Activated CD8-positive, alpha-beta memory T cell treated with anti-CD3 and anti-CD28 coated beads, Interleukin-2, amount 10 ng/mL, durations not matched to agents 7 days and 5 days (primary cell): ENCODE results near the gene FAM114A1. TPM values are rescaled to one million over a fixed set of nuclear protein-coding genes. Genes with fewer than 3 reads are reported as not detected.
"Not testable (repeated sequence)": the region's sequence is repeated elsewhere in the genome, so short reads cannot be mapped to it uniquely, and the experiment has no call there.

ENCODE experiments used
- ATAC-seq: fragments of 150-1000 bp; cut with Tn5 transposase; one replicate; pipeline ENCODE4 v1.10.0; 2021; ENCODE audit warnings: moderate library complexity
- CTCF ChIA-PET: fragments of 350-600 bp; sonication (Branson Sonifier 250); formaldehyde crosslinking; loops from one replicate; lab custom pipeline; 2021; ENCODE audit warnings: antibody characterized with exemption; lab: Charles Lee
- DNase-seq: peaks from one replicate; pipeline ENCODE4 v3.0.0-alpha.2; 2020
- H3K27ac Mint-ChIP-seq: one replicate; pipeline ENCODE4 v1.8.0; 2021; ENCODE audit warnings: mild to moderate bottlenecking, mixed read lengths
- H3K27me3 Mint-ChIP-seq: one replicate; pipeline ENCODE4 v1.8.0; 2021; ENCODE audit warnings: mixed read lengths
- H3K36me3 Mint-ChIP-seq: one replicate; pipeline ENCODE4 v1.8.0; 2021; ENCODE audit warnings: mild to moderate bottlenecking, mixed read lengths
- H3K4me1 Mint-ChIP-seq: one replicate; pipeline ENCODE4 v1.8.0; 2021; ENCODE audit warnings: mixed read lengths
- H3K4me3 Mint-ChIP-seq: one replicate; pipeline ENCODE4 v1.8.0; 2021; ENCODE audit warnings: mild to moderate bottlenecking, moderate library complexity, mixed read lengths
- H3K9me3 Mint-ChIP-seq: one replicate; pipeline ENCODE4 v1.8.0; 2022; ENCODE audit warnings: low read depth, mixed read lengths
- total RNA-seq, 2 experiments: library from RNA; stranded (reverse); gene quantifications; one replicate each; pipeline ENCODE4 v1.2.3, GENCODE V29; 2021

The FAM114A1 gene
- total RNA-seq, 2 experiments from 2014 or later = 0.40 TPM; not detected in 1

- DNase-seq, H3K4me3 Mint-ChIP-seq, H3K27ac Mint-ChIP-seq, H3K36me3 Mint-ChIP-seq, H3K9me3 Mint-ChIP-seq, H3K4me1 Mint-ChIP-seq, H3K27me3 Mint-ChIP-seq, ATAC-seq: not testable (repeated sequence)
- CTCF ChIA-PET = interaction anchor here (1.0 kb wide), 1 partner anchor 219 kb away, joined by 3 read pairs; no protein-coding TSS in a partner anchor
Observed at GRCh38 chr4:38916267-38916666, 48.7 kb downstream of the FAM114A1 start.

DNA sequence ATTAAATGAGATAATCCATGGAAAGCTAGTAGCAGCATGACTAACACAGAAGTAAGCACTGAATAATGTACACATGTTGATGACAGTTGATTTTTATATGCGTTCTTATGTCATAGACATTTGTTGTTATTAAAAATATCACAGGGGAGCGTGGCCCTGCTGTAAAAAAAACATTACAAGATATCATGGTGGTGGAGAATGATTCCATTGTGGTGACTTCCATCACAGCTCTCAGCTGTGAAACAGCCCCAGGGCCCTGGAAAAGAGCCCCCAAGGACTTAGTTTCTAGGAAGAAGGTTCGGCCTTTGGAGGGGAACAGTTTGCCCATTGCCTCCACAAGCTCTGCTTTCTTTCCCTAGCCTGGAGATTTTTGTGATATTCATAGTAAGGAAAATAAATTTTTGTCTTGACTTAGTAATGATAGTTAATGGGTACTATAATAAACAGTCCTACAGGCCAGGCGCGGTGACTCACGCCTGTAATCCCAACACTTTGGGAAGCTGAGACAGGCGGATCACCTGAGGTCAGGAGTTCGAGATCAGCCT is 49.9 kb downstream of the FAM114A1 start:
- Mint-ChIP-seq H3K27ac (no peak overlapping the region), H3K27me3 (peaks cover 7% of the 10 kb centered on the region), H3K4me3 (no peak overlapping the region), H3K9me3 (no peaks in the 10 kb centered on the region), H3K4me1 (peaks cover 9% of the 10 kb centered on the region), H3K36me3 (no peaks in the 10 kb centered on the region)
- DNase-seq = no peak
- CTCF ChIA-PET = interaction anchor here (1.5 kb wide), 1 partner anchor 15 kb away, joined by 4 read pairs; no protein-coding TSS in a partner anchor
- no peak for ATAC-seq

DNA sequence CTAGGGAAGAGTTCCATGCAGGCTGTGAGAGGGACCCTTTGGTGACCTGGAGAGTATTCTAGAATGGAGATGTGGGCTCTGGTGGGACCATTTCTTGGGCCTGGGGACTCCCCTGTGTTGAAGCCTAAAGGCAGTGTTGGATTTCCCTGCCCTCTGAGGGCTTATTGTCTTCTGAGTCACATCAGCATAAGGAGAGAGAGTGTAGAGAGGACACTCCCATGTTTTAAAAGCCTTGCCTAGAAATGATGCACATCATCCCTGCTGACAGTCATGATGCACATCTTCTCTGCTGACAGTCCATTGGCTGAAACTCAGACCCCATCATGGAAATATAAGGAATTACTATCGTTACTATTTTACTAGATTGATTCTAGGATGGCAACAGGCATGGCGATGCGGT is 51.9 kb downstream of the FAM114A1 start:
- H3K27me3 Mint-ChIP-seq = peaks cover 8% of the 10 kb centered on the region
- CTCF ChIA-PET = interaction anchor here (0.6 to 0.7 kb wide), 2 partner anchors 14 to 215 kb away, joined by 3 read pairs; no protein-coding TSS in a partner anchor
- no peaks in the 10 kb centered on the region for H3K36me3 Mint-ChIP-seq
- H3K9me3 Mint-ChIP-seq = no peaks in the 10 kb centered on the region
- H3K27ac Mint-ChIP-seq = no peak overlapping the region
- no peak for DNase-seq
- peaks cover 9% of the 10 kb centered on the region for H3K4me1 Mint-ChIP-seq
- no peak for ATAC-seq
- H3K4me3 Mint-ChIP-seq = no peak overlapping the region

GRCh38 chr4:38920186-38920585 is 52.6 kb downstream of the FAM114A1 start:
- Mint-ChIP-seq H3K9me3 (no peaks in the 10 kb centered on the region), H3K4me3 (no peak overlapping the region), H3K4me1 (peaks cover 4% of the 10 kb centered on the region), H3K27me3 (peaks cover 8% of the 10 kb centered on the region), H3K36me3 (no peaks in the 10 kb centered on the region), H3K27ac (no peak overlapping the region)
- no peak for DNase-seq
- no peak for ATAC-seq
- CTCF ChIA-PET = no interaction called here

- CTCF ChIA-PET = no interaction called here
Observed at GRCh38 chr4:38920677-38921076, 53.1 kb downstream of the FAM114A1 start.

DNA sequence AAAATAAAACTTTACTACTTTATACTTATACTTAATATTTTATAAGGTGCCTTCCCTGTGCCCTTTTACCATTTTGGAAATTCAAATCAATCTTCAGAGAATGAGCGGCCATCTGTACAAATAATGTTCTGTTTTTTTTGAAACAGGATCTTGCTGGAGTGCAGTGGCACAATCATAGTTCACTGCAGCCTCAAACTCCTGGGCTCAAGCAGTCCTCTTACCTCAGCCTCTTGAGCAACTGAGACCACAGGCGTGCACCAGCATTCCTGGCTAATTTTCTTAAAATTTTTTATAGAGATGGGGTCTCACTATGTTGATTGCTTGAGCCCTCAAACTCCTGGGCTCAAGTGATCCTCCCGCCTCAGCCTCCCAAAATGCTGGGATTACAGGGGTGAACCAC is 53.5 kb downstream of the FAM114A1 start:
- H3K4me1 Mint-ChIP-seq = peaks cover 3% of the 10 kb centered on the region
- CTCF ChIA-PET = no interaction called here
- ATAC-seq (no peak), DNase-seq (no peak)
- H3K4me3 Mint-ChIP-seq = no peak overlapping the region
- no peaks in the 10 kb centered on the region for H3K9me3 Mint-ChIP-seq
- H3K36me3 Mint-ChIP-seq = no peaks in the 10 kb centered on the region
- peaks cover 11% of the 10 kb centered on the region for H3K27me3 Mint-ChIP-seq
- no peak overlapping the region for H3K27ac Mint-ChIP-seq

More at GRCh38 chr4:38920677-38921076, 53.1 kb downstream of the FAM114A1 start:
- ATAC-seq (no peak), DNase-seq (no peak)
- Mint-ChIP-seq H3K4me3 (no peak overlapping the region), H3K27me3 (peaks cover 8% of the 10 kb centered on the region), H3K36me3 (no peaks in the 10 kb centered on the region), H3K9me3 (no peaks in the 10 kb centered on the region), H3K27ac (no peak overlapping the region), H3K4me1 (peaks cover 3% of the 10 kb centered on the region)

DNA sequence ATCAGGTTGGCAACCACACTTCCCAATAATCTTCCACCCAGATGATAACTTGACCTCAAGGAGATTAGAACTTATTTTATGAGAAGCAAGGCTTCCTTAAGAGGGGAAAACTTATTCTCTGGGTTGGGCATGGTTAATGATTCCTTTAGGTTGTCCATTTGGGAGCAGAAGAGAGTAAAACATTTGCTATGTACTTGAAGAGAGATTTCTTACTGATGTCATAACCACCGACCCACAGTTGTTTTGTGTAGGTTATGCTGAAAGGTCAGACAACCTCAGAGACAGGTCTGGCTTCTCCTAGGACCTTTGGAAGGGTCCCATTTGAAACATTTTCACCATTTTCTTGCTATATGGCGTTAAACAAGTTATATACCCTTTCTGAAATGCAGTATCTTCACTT is 56.1 kb downstream of the FAM114A1 start:
- Mint-ChIP-seq H3K27me3 (peaks cover 11% of the 10 kb centered on the region), H3K4me1 (peaks cover 3% of the 10 kb centered on the region), H3K4me3 (no peak overlapping the region), H3K36me3 (no peaks in the 10 kb centered on the region), H3K27ac (no peak overlapping the region), H3K9me3 (no peaks in the 10 kb centered on the region)
- CTCF ChIA-PET = no interaction called here
- ATAC-seq (no peak), DNase-seq (no peak)

DNA sequence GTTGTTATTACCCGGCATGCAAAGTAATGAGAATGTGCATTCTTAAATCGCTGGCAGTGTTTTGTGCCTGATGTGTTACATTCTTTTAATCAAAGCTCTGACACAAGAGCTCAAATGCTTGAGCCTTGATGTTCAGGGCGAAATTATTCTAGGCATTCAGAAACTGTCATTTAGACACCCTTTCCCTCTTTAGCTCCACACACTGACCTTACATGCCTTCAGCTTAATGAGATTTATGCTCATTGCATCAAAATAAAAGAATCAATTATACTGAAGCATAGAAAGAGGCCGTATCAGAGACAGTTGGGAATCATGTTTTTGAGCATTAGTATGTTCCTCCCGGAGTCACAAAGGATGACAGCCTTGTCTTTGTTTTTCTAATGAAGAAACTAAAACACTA is 56.7 kb downstream of the FAM114A1 start:
- ATAC-seq (no peak), DNase-seq (no peak)
- CTCF ChIA-PET = no interaction called here
- H3K27me3 Mint-ChIP-seq = peaks cover 11% of the 10 kb centered on the region
- H3K36me3 Mint-ChIP-seq = no peaks in the 10 kb centered on the region
- no peak overlapping the region for H3K4me3 Mint-ChIP-seq
- no peaks in the 10 kb centered on the region for H3K9me3 Mint-ChIP-seq
- peaks cover 3% of the 10 kb centered on the region for H3K4me1 Mint-ChIP-seq
- H3K27ac Mint-ChIP-seq = no peak overlapping the region

DNA sequence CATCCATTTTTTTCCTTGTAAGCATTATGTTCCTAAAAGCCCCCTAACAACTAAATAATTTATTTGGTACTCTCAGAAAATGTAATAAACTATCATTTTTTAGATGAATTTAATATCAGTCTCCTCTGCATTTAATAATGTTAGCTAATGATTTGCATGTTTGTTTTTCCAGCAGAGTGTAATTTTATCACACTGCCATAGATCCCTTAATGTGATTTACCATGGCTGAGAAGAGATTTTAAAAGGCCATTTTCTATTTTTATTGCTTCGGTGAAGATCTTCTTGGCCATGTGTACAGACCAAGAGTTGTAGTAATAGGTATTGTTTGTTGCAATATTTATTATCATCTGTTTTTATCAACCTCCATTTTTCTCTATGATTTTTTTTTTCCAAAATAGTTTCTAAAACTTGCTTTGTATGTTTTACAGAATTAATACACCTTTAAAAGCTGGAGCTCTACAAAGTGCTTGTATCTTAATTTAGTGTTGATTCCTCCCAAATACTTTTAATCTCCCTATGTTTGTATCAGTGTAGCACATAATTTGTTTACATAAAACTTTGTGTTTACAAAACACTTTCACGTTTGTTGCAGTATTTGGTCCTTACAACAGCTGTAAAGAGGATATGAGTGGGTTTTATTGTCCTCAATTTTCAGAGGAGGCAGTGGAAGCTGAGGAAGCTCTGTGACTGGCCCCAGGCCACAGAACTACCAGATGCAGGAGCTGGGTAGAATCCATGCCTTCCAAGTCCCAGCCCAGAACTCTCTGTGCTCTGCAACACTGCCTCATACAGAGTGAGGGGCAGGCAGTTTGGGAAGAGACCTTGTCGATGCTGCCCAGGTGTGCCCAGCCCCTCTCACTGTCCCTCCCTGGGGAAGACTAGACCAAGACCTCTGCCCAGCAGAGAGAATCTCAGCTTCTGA is 58.1 kb downstream of the FAM114A1 start:
- CTCF ChIA-PET = interaction anchor here (1.1 kb wide), 1 partner anchor 210 kb away, joined by 3 read pairs; no protein-coding TSS in a partner anchor
- no peaks in the 10 kb centered on the region for H3K9me3 Mint-ChIP-seq
- H3K4me1 Mint-ChIP-seq = peaks cover 5% of the 10 kb centered on the region
- H3K27me3 Mint-ChIP-seq = peaks cover 11% of the 10 kb centered on the region
- DNase-seq = no peak
- H3K36me3 Mint-ChIP-seq = no peaks in the 10 kb centered on the region
- no peak for ATAC-seq
- H3K27ac Mint-ChIP-seq = no peak overlapping the region
- H3K4me3 Mint-ChIP-seq = no peak overlapping the region

GRCh38 chr4:38926896-38927295 is 59.3 kb downstream of the FAM114A1 start:
- CTCF ChIA-PET = interaction anchor here (1.1 kb wide), 1 partner anchor 209 kb away, joined by 3 read pairs; no protein-coding TSS in a partner anchor
- peaks cover 5% of the 10 kb centered on the region for H3K4me1 Mint-ChIP-seq
- DNase-seq (no peak), ATAC-seq (no peak)
- no peaks in the 10 kb centered on the region for H3K36me3 Mint-ChIP-seq
- H3K27ac Mint-ChIP-seq = no peak overlapping the region
- H3K9me3 Mint-ChIP-seq = no peaks in the 10 kb centered on the region
- peaks cover 9% of the 10 kb centered on the region for H3K27me3 Mint-ChIP-seq
- H3K4me3 Mint-ChIP-seq = no peak overlapping the region

- H3K4me3 Mint-ChIP-seq = no peak overlapping the region
- DNase-seq (no peak), ATAC-seq (no peak)
- H3K9me3 Mint-ChIP-seq = no peaks in the 10 kb centered on the region
- H3K27me3 Mint-ChIP-seq = peaks cover 3% of the 10 kb centered on the region
- CTCF ChIA-PET = no interaction called here
- H3K36me3 Mint-ChIP-seq = no peaks in the 10 kb centered on the region
- H3K4me1 Mint-ChIP-seq = peaks cover 5% of the 10 kb centered on the region
- H3K27ac Mint-ChIP-seq = no peak overlapping the region
Observed at GRCh38 chr4:38928568-38928967, 61.0 kb downstream of the FAM114A1 start.

- CTCF ChIA-PET = no interaction called here
- no peak for DNase-seq
- no peak for ATAC-seq
- Mint-ChIP-seq H3K36me3 (no peaks in the 10 kb centered on the region), H3K4me3 (no peak overlapping the region), H3K4me1 (peaks cover 5% of the 10 kb centered on the region), H3K27me3 (peaks cover 3% of the 10 kb centered on the region), H3K9me3 (no peaks in the 10 kb centered on the region), H3K27ac (no peak overlapping the region)
Observed at GRCh38 chr4:38928974-38929373, 61.4 kb downstream of the FAM114A1 start.

GRCh38 chr4:38930204-38930603 is 62.6 kb downstream of the FAM114A1 start:
- H3K36me3 Mint-ChIP-seq = no peaks in the 10 kb centered on the region
- H3K9me3 Mint-ChIP-seq = no peaks in the 10 kb centered on the region
- H3K4me1 Mint-ChIP-seq = peaks cover 5% of the 10 kb centered on the region
- H3K27ac Mint-ChIP-seq = no peak overlapping the region
- DNase-seq = no peak
- H3K4me3 Mint-ChIP-seq = no peak overlapping the region
- CTCF ChIA-PET = no interaction called here
- H3K27me3 Mint-ChIP-seq = peaks cover 3% of the 10 kb centered on the region
- no peak for ATAC-seq

- no peaks in the 10 kb centered on the region for H3K9me3 Mint-ChIP-seq
- H3K4me1 Mint-ChIP-seq = peaks cover 5% of the 10 kb centered on the region
- peaks cover 3% of the 10 kb centered on the region for H3K27me3 Mint-ChIP-seq
- H3K4me3 Mint-ChIP-seq = no peak overlapping the region
- no peaks in the 10 kb centered on the region for H3K36me3 Mint-ChIP-seq
- CTCF ChIA-PET = no interaction called here
- ATAC-seq (no peak), DNase-seq (no peak)
- H3K27ac Mint-ChIP-seq = no peak overlapping the region
Observed at GRCh38 chr4:38930707-38931106, 63.1 kb downstream of the FAM114A1 start.
